SK-N-MC (cell line): ENCODE measurements around the gene FIP1L1.

Experiments used
- DNase-seq: peaks from one replicate; pipeline ENCODE4 v3.0.0-alpha.2; 2011; ENCODE audit warnings: low read depth, low spot score
- H3K27ac ChIP-seq: fragments of 200-600 bp; sonication (generic); 2 replicates; pipeline ENCODE4 v1.5.1; 2016; ENCODE audit warnings: mixed run types
- H3K36me3 ChIP-seq: fragments of 200-600 bp; sonication (generic); 2 replicates; pipeline ENCODE4 v1.6.1; 2017; ENCODE audit warnings: antibody characterized with exemption, low read length, mixed read lengths; ENCODE audit not compliant: insufficient read depth
- H3K4me3 ChIP-seq: fragments of 200-600 bp; sonication (generic); 2 replicates; pipeline ENCODE4 v1.5.1; 2016
- H3K9ac ChIP-seq: fragments of 200-600 bp; sonication (generic); 2 replicates; pipeline ENCODE4 v1.8.0; 2017; ENCODE audit warnings: mixed run types, mixed read lengths; ENCODE audit not compliant: insufficient read length
- H3K9me3 ChIP-seq: fragments of 200-600 bp; sonication (generic); 2 replicates; pipeline ENCODE4 v1.6.1; 2017; ENCODE audit warnings: low read depth, mild to moderate bottlenecking, antibody characterized with exemption, low read length, moderate library complexity, mixed read lengths
- EZH2 ChIP-seq: fragments of 200-600 bp; sonication (generic); IDR thresholded peaks from one replicate; pipeline ENCODE4 v1.6.1; 2017; ENCODE audit warnings: antibody characterized with exemption
- FOXP2 ChIP-seq: optimal IDR thresholded peaks from 2 replicates; pipeline ENCODE3; 2011; ENCODE audit warnings: mild to moderate bottlenecking, moderate library complexity; ENCODE audit not compliant: insufficient read depth; ENCODE audit errors: extremely low read length, control extremely low read depth
- POLR2AphosphoS5 ChIP-seq: IDR thresholded peaks from 2 replicates; pipeline ENCODE4 v1.6.1; 2012; ENCODE audit warnings: mild to moderate bottlenecking, low read depth, low read length, borderline replicate concordance

The FIP1L1 gene

GRCh38 chr4:53477038-53477565 lies 99.7 kb downstream of the FIP1L1 start:
- H3K27ac ChIP-seq: no peak overlapping the region

GRCh38 chr4:53477636-53478035 lies 100.2 kb downstream of the FIP1L1 start:
- TF ChIP-seq EZH2: no peak
- TF ChIP-seq FOXP2: no peak
- no peak for TF ChIP-seq POLR2AphosphoS5
- H3K9ac ChIP-seq: no peak overlapping the region
- no peaks in the 10 kb centered on the region for H3K36me3 ChIP-seq
- no peak for DNase-seq
- H3K27ac ChIP-seq: no peak overlapping the region
- no peak overlapping the region for H3K4me3 ChIP-seq
- H3K9me3 ChIP-seq: no peaks in the 10 kb centered on the region

More at GRCh38 chr4:53477038-53477565, 99.7 kb downstream of the FIP1L1 start:
- Histone ChIP-seq H3K9ac (no peak overlapping the region), H3K9me3 (no peaks in the 10 kb centered on the region), H3K36me3 (no peaks in the 10 kb centered on the region), H3K4me3 (no peak overlapping the region)
- TF ChIP-seq POLR2AphosphoS5 (no peak), FOXP2 (no peak), EZH2 (no peak)
- DNase-seq: no peak

GRCh38 chr4:53478671-53479456 lies 101.4 kb downstream of the FIP1L1 start:
- TF ChIP-seq POLR2AphosphoS5 (no peak), EZH2 (no peak), FOXP2 (no peak)
- H3K36me3 ChIP-seq: no peaks in the 10 kb centered on the region
- H3K9ac ChIP-seq: no peak overlapping the region
- DNase-seq: no peak
- no peak overlapping the region for H3K4me3 ChIP-seq
- no peak overlapping the region for H3K27ac ChIP-seq
- H3K9me3 ChIP-seq: no peaks in the 10 kb centered on the region

GRCh38 chr4:53479736-53480525 lies 102.5 kb downstream of the FIP1L1 start:
- no peak overlapping the region for H3K9ac ChIP-seq
- no peak for TF ChIP-seq EZH2
- TF ChIP-seq FOXP2: no peak
- TF ChIP-seq POLR2AphosphoS5: no peak
- H3K4me3 ChIP-seq: no peak overlapping the region
- DNase-seq: no peak
- H3K36me3 ChIP-seq: no peaks in the 10 kb centered on the region
- no peak overlapping the region for H3K27ac ChIP-seq
- H3K9me3 ChIP-seq: no peaks in the 10 kb centered on the region

- H3K27ac ChIP-seq: no peak overlapping the region
- TF ChIP-seq POLR2AphosphoS5 (no peak), EZH2 (no peak), FOXP2 (no peak)
- H3K4me3 ChIP-seq: no peak overlapping the region
Observed at GRCh38 chr4:53480909-53481308, 103.5 kb downstream of the FIP1L1 start.

GRCh38 chr4:53481586-53481985 lies 104.1 kb downstream of the FIP1L1 start:
- DNase-seq: no peak
- Histone ChIP-seq H3K27ac (no peak overlapping the region), H3K4me3 (no peak overlapping the region), H3K9me3 (no peaks in the 10 kb centered on the region), H3K36me3 (no peaks in the 10 kb centered on the region), H3K9ac (no peak overlapping the region)
- TF ChIP-seq POLR2AphosphoS5 (no peak), FOXP2 (no peak), EZH2 (no peak)

More at GRCh38 chr4:53480909-53481308, 103.5 kb downstream of the FIP1L1 start:
- no peaks in the 10 kb centered on the region for H3K9me3 ChIP-seq
- no peak overlapping the region for H3K9ac ChIP-seq
- no peak for DNase-seq
- no peaks in the 10 kb centered on the region for H3K36me3 ChIP-seq

- TF ChIP-seq EZH2: no peak
- no peak for TF ChIP-seq POLR2AphosphoS5
- no peak for TF ChIP-seq FOXP2
- Histone ChIP-seq H3K4me3 (no peak overlapping the region), H3K36me3 (no peaks in the 10 kb centered on the region), H3K9ac (no peak overlapping the region), H3K27ac (no peak overlapping the region), H3K9me3 (no peaks in the 10 kb centered on the region)
- no peak for DNase-seq
Observed at GRCh38 chr4:53483250-53483649, 105.8 kb downstream of the FIP1L1 start.

- Histone ChIP-seq H3K27ac (no peak overlapping the region), H3K9ac (no peak overlapping the region), H3K4me3 (no peak overlapping the region), H3K9me3 (no peaks in the 10 kb centered on the region), H3K36me3 (no peaks in the 10 kb centered on the region)
- TF ChIP-seq POLR2AphosphoS5 (no peak), EZH2 (no peak), FOXP2 (no peak)
- DNase-seq: no peak
Observed at GRCh38 chr4:53484911-53485657, 107.6 kb downstream of the FIP1L1 start.
